HEK293 (cell line): ENCODE data around the gene IL6.
A peak's percentile ranks its signal among the peaks of the same experiment; 100 is the strongest.

Source experiments
- CTCF ChIA-PET: fragments of 350-600 bp; formaldehyde crosslinking; extraction: SDS; loops from one replicate; lab custom pipeline; 2021; ENCODE audit warnings: antibody characterized with exemption; lab: Yijun Ruan, JAX
- POLR2A ChIA-PET: fragments of 300-600 bp; formaldehyde crosslinking; extraction: SDS; loops from one replicate; lab custom pipeline; 2020; ENCODE audit warnings: antibody characterized with exemption, inconsistent platforms; lab: Yijun Ruan, JAX
- H3K27ac ChIP-seq: fragments of 200-500 bp; sonication (Bioruptor generic); 2 replicates; pipeline ENCODE4 v1.5.1; 2014; ENCODE audit warnings: low read depth, low read length, control low read depth, inconsistent platforms; ENCODE audit errors: extremely low read depth
- H3K36me3 ChIP-seq, 2 experiments: fragments of 200-500 bp in 1 of 2; sonication (Bioruptor generic) in 1 of 2; 1 replicate in 1 of 2; 2 replicates in 1 of 2; pipeline ENCODE4 v1.5.1; 2014 to 2017; ENCODE audit warnings: inconsistent platforms in 2 of 2, low read length in 2 of 2; ENCODE audit not compliant: control insufficient read depth in 2 of 2, insufficient read depth in 1 of 2
- H3K4me1 ChIP-seq: fragments of 200-500 bp; sonication (Bioruptor generic); 2 replicates; pipeline ENCODE4 v1.5.1; 2014; ENCODE audit warnings: mild to moderate bottlenecking, low read length, inconsistent platforms; ENCODE audit not compliant: control insufficient read depth, insufficient read depth
- H3K4me3 ChIP-seq: 2 replicates; pipeline ENCODE4 v1.5.1; 2011; ENCODE audit warnings: low read depth, mild to moderate bottlenecking, control low read depth, low read length, moderate library complexity
- H3K9me3 ChIP-seq: fragments of 200-500 bp; sonication (Bioruptor generic); 2 replicates; pipeline ENCODE4 v1.5.1; 2014; ENCODE audit warnings: low read depth, low read length, inconsistent platforms; ENCODE audit not compliant: control insufficient read depth, insufficient read depth
- HOXC10 ChIP-seq: sonication (generic); formaldehyde crosslinking; IDR thresholded peaks from 2 replicates; pipeline ENCODE4 v1.8.1; 2023; ENCODE audit warnings: mild to moderate bottlenecking, missing genetic modification reagents
- PRDM10 ChIP-seq: fragments of 450-650 bp; formaldehyde crosslinking; IDR thresholded peaks from 2 replicates; pipeline ENCODE4 v1.5.1; 2016; ENCODE audit warnings: missing biosample characterization, missing genetic modification characterization
- PRDM4 ChIP-seq: fragments of 450-650 bp; formaldehyde crosslinking; IDR thresholded peaks from 2 replicates; pipeline ENCODE4 v1.5.1; 2017; ENCODE audit warnings: missing biosample characterization, missing genetic modification characterization
- SCRT2 ChIP-seq: fragments of 450-650 bp; formaldehyde crosslinking; IDR thresholded peaks from 2 replicates; pipeline ENCODE4 v1.5.1; 2016; ENCODE audit warnings: missing biosample characterization, missing genetic modification characterization
- SP3 ChIP-seq: fragments of 450-650 bp; formaldehyde crosslinking; IDR thresholded peaks from 2 replicates; pipeline ENCODE4 v1.5.1; 2016; ENCODE audit warnings: missing biosample characterization, missing genetic modification characterization
- ZBTB17 ChIP-seq: fragments of 450-650 bp; formaldehyde crosslinking; IDR thresholded peaks from 2 replicates; pipeline ENCODE4 v1.5.1; 2016; ENCODE audit warnings: missing biosample characterization, missing genetic modification characterization
- ZBTB20 ChIP-seq: fragments of 450-650 bp; formaldehyde crosslinking; IDR thresholded peaks from 2 replicates; pipeline ENCODE4 v1.5.1; 2016; ENCODE audit warnings: missing biosample characterization, missing genetic modification characterization
- ZBTB48 ChIP-seq: fragments of 450-650 bp; formaldehyde crosslinking; IDR thresholded peaks from 2 replicates; pipeline ENCODE4 v1.5.1; 2016; ENCODE audit warnings: missing biosample characterization, missing genetic modification characterization
- ZNF248 ChIP-seq: fragments of 450-650 bp; formaldehyde crosslinking; IDR thresholded peaks from 2 replicates; pipeline ENCODE4 v1.5.1; 2017; ENCODE audit warnings: missing biosample characterization, missing genetic modification characterization
- ZNF274 ChIP-seq, 2 experiments: fragments of 200-500 bp in 1 of 2; fragments of 450-650 bp in 1 of 2; sonication (Bioruptor generic) in 1 of 2; formaldehyde crosslinking in 1 of 2; IDR thresholded peaks; 2 replicates each; pipeline versions ENCODE4 v1.5.1 to v1.6.1; 2014 to 2016; ENCODE audit warnings: borderline replicate concordance in 1 of 2, inconsistent platforms in 1 of 2, low read length in 1 of 2, missing biosample characterization in 1 of 2, missing genetic modification characterization in 1 of 2
- ZNF335 ChIP-seq: fragments of 450-650 bp; formaldehyde crosslinking; conservative IDR thresholded peaks from 2 replicates; pipeline ENCODE4 v1.5.1; 2016; ENCODE audit warnings: missing biosample characterization, missing genetic modification characterization
- ZNF391 ChIP-seq: fragments of 450-650 bp; formaldehyde crosslinking; IDR thresholded peaks from 2 replicates; pipeline ENCODE4 v1.5.1; 2016; ENCODE audit warnings: low read depth, missing biosample characterization, missing genetic modification characterization, borderline replicate concordance
- ZNF394 ChIP-seq: fragments of 450-650 bp; formaldehyde crosslinking; IDR thresholded peaks from 2 replicates; pipeline ENCODE4 v1.5.1; 2016; ENCODE audit warnings: missing biosample characterization, missing genetic modification characterization, mild to moderate bottlenecking, moderate library complexity, borderline replicate concordance
- ZNF571 ChIP-seq: fragments of 450-650 bp; formaldehyde crosslinking; IDR thresholded peaks from 2 replicates; pipeline ENCODE4 v1.5.0; 2017; ENCODE audit warnings: missing biosample characterization, missing genetic modification characterization
- ZNF596 ChIP-seq: fragments of 450-650 bp; IDR thresholded peaks from 2 replicates; pipeline ENCODE4 v1.5.0; 2018; ENCODE audit warnings: missing biosample characterization, mild to moderate bottlenecking, missing genetic modification characterization, moderate library complexity
- ZNF621 ChIP-seq: fragments of 450-650 bp; formaldehyde crosslinking; IDR thresholded peaks from 2 replicates; pipeline ENCODE4 v1.5.1; 2017; ENCODE audit warnings: missing biosample characterization, missing genetic modification characterization
- ZNF830 ChIP-seq: fragments of 450-650 bp; IDR thresholded peaks from 2 replicates; pipeline ENCODE4 v1.5.0; 2018; ENCODE audit warnings: missing biosample characterization, missing genetic modification characterization, low read depth, mild to moderate bottlenecking, moderate library complexity
- ZNF837 ChIP-seq: fragments of 450-650 bp; formaldehyde crosslinking; IDR thresholded peaks from 2 replicates; pipeline ENCODE4 v1.5.1; 2016; ENCODE audit warnings: missing biosample characterization, missing genetic modification characterization
- TF ChIP-seq, protein P1 (sequence below): fragments of 450-650 bp; formaldehyde crosslinking; conservative IDR thresholded peaks from 2 replicates; pipeline ENCODE4 v1.5.1; 2016; ENCODE audit warnings: low read depth, missing biosample characterization, missing genetic modification characterization

The IL6 gene

GRCh38 chr7:22713463-22713862 is 13.5 kb upstream of the IL6 start (continued):
- TF ChIP-seq ZNF274 (IDR thresholded peaks at IDR 0.05; ENCODE audit: low read length) (no peak), ZNF274 (tag by site-specific recombination; IDR thresholded peaks at IDR 0.05; ENCODE audit: borderline replicate concordance) (no peak), ZNF571 (tag by site-specific recombination) (no peak), HOXC10 (CRISPR knock-in tag) (no peak)

- Histone ChIP-seq H3K4me1 (peaks cover 3% of the 10 kb centered on the region), H3K9me3 (no peaks in the 10 kb centered on the region), H3K4me3 (no peak overlapping the region), H3K27ac (no peak overlapping the region), H3K36me3 (no peaks in the 10 kb centered on the region)
- POLR2A ChIA-PET = no interaction called here
- CTCF ChIA-PET = no interaction called here
- no peak for TF ChIP-seq PRDM10 (tag by site-specific recombination)
- no peak for TF ChIP-seq ZNF830 (tag by site-specific recombination)
- no peak for TF ChIP-seq ZNF394 (tag by site-specific recombination)
- TF ChIP-seq ZNF248 (tag by site-specific recombination) = no peak
- TF ChIP-seq ZNF837 = no peak
- no peak for TF ChIP-seq ZNF391 (tag by site-specific recombination)
- TF ChIP-seq SP3 (tag by site-specific recombination) = no peak
- TF ChIP-seq SCRT2 (tag by site-specific recombination) = no peak
- TF ChIP-seq ZNF621 = no peak
These were observed 11.0 kb upstream of the IL6 start for GRCh38 chr7:22715969-22716368.

GRCh38 chr7:22717760-22718159 is 9.2 kb upstream of the IL6 start:
- no peak overlapping the region for H3K4me3 ChIP-seq
- H3K27ac ChIP-seq = no peak overlapping the region
- peaks cover 3% of the 10 kb centered on the region for H3K4me1 ChIP-seq
- no peaks in the 10 kb centered on the region for H3K36me3 ChIP-seq
- POLR2A ChIA-PET = no interaction called here
- H3K9me3 ChIP-seq = no peaks in the 10 kb centered on the region
- TF ChIP-seq PRDM4 = no peak
- TF ChIP-seq ZNF596 (tag by site-specific recombination) = no peak
- TF ChIP-seq, all 188 proteins: peak for 0
- CTCF ChIA-PET = interaction anchor here (0.7 to 2.2 kb wide), 5 partner anchors 9 to 337 kb away, joined by 3 to 11 read pairs (median 3); partner anchors contain the start of gene IL6

GRCh38 chr7:22718200-22718711 is 8.7 kb upstream of the IL6 start:
- H3K4me1 ChIP-seq = peaks cover 3% of the 10 kb centered on the region
- TF ChIP-seq ZBTB17 (tag by site-specific recombination) = peak; percentile 44; the same call in 1 of the 2 replicates
- 0 out of 2 replicates have a peak, but pooled peaks have one; percentile 18 for TF ChIP-seq ZNF335 (tag by site-specific recombination)
- TF ChIP-seq ZBTB20 (tag by site-specific recombination) = no peak
- TF ChIP-seq, protein P1, sequence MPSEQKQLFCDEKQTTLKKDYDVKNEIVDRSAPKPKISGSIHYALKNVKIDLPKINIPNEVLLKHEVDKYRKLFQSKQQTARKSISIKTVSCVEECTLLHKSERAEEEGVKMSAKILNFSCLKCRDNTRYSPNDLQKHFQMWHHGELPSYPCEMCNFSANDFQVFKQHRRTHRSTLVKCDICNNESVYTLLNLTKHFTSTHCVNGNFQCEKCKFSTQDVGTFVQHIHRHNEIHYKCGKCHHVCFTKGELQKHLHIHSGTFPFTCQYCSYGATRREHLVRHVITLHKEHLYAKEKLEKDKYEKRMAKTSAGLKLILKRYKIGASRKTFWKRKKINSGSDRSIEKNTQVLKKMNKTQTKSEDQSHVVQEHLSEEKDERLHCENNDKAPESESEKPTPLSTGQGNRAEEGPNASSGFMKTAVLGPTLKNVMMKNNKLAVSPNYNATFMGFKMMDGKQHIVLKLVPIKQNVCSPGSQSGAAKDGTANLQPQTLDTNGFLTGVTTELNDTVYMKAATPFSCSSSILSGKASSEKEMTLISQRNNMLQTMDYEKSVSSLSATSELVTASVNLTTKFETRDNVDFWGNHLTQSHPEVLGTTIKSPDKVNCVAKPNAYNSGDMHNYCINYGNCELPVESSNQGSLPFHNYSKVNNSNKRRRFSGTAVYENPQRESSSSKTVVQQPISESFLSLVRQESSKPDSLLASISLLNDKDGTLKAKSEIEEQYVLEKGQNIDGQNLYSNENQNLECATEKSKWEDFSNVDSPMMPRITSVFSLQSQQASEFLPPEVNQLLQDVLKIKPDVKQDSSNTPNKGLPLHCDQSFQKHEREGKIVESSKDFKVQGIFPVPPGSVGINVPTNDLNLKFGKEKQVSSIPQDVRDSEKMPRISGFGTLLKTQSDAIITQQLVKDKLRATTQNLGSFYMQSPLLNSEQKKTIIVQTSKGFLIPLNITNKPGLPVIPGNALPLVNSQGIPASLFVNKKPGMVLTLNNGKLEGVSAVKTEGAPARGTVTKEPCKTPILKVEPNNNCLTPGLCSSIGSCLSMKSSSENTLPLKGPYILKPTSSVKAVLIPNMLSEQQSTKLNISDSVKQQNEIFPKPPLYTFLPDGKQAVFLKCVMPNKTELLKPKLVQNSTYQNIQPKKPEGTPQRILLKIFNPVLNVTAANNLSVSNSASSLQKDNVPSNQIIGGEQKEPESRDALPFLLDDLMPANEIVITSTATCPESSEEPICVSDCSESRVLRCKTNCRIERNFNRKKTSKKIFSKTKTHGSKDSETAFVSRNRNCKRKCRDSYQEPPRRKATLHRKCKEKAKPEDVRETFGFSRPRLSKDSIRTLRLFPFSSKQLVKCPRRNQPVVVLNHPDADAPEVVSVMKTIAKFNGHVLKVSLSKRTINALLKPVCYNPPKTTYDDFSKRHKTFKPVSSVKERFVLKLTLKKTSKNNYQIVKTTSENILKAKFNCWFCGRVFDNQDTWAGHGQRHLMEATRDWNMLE (tag by site-specific recombination) = no peak
- TF ChIP-seq ZBTB48 = peak; percentile 30; the same call in 1 of the 2 replicates

More at GRCh38 chr7:22718200-22718711, 8.7 kb upstream of the IL6 start:
- Histone ChIP-seq H3K4me3 (no peak overlapping the region), H3K27ac (no peak overlapping the region), H3K36me3 (no peaks in the 10 kb centered on the region), H3K9me3 (no peaks in the 10 kb centered on the region)
- ChIA-PET POLR2A (no interaction called here), CTCF (interaction anchor here (1.4 to 2.2 kb wide), 2 partner anchors 8 to 337 kb away, joined by 3 to 11 read pairs; partner anchors contain the start of gene IL6)
